Renal cortical epithelial cell (primary cell): ENCODE data around the gene DIP2C. TPM values are rescaled to one million over a fixed set of nuclear protein-coding genes. Genes with fewer than 3 reads are reported as not detected.
"Not testable (repeated sequence)": the region's sequence is repeated elsewhere in the genome, so short reads cannot be mapped to it uniquely, and the experiment has no call there.

Experiments
- DNase-seq: peaks from one replicate; pipeline ENCODE4 v3.0.0-alpha.2; 2011; ENCODE audit warnings: low read depth
- total RNA-seq: library from RNA; depleted of rRNA; stranded (reverse); fragments of >200 nt; gene quantifications from 2 replicates; pipeline ENCODE4 v1.2.3, GENCODE V29; 2014

DIP2C gene
- total RNA-seq, 1 donor from 2014 or later, result 14.4 TPM

GRCh38 chr10:639751-640672 lies 49.5 kb downstream of the DIP2C start:
- no peak for DNase-seq

- no peak for DNase-seq
These were observed 50.3 kb downstream of the DIP2C start for GRCh38 chr10:639001-639750.

- DNase-seq, result no peak
These were observed 51.7 kb downstream of the DIP2C start for GRCh38 chr10:637771-638195.

GRCh38 chr10:637221-637620 lies 52.2 kb downstream of the DIP2C start:
- no peak for DNase-seq

GRCh38 chr10:636769-637168 lies 52.7 kb downstream of the DIP2C start:
- DNase-seq, result no peak

- DNase-seq, result no peak
These were observed 53.3 kb downstream of the DIP2C start for GRCh38 chr10:636016-636730.

GRCh38 chr10:635088-635861 lies 54.2 kb downstream of the DIP2C start:
- no peak for DNase-seq

GRCh38 chr10:634256-634655 lies 55.2 kb downstream of the DIP2C start:
- DNase-seq, result peak; percentile 68

- DNase-seq, result no peak
These were observed 55.9 kb downstream of the DIP2C start for GRCh38 chr10:633279-634245.

- not testable (repeated sequence) for DNase-seq
These were observed 56.7 kb downstream of the DIP2C start for GRCh38 chr10:632807-633177.

GRCh38 chr10:632155-632806 lies 57.2 kb downstream of the DIP2C start:
- DNase-seq, result not testable (repeated sequence)

- no peak for DNase-seq
These were observed 58.2 kb downstream of the DIP2C start for GRCh38 chr10:631266-631665.

- DNase-seq, result no peak
These were observed 58.8 kb downstream of the DIP2C start for GRCh38 chr10:630581-631073.

GRCh38 chr10:629186-629998 lies 60.1 kb downstream of the DIP2C start:
- no peak for DNase-seq

- DNase-seq, result no peak
These were observed 61.0 kb downstream of the DIP2C start for GRCh38 chr10:628386-629045.

GRCh38 chr10:627032-627992 lies 62.2 kb downstream of the DIP2C start:
- DNase-seq, result no peak
